Stimulated activated CD4-positive, alpha-beta T cell treated with anti-CD3 and anti-CD28 coated beads, Interleukin-12 subunit alpha, Interleukin-12 subunit beta, amount 100 ng/mL, for 24 hours (primary cell): ENCODE data around the gene NEK8.

ENCODE experiments used
- DNase-seq, 2 experiments: peaks; one replicate each; pipeline ENCODE4 v3.0.0-alpha.2; 2020; ENCODE audit warnings: low read depth in 2 of 2

The NEK8 gene

DNA sequence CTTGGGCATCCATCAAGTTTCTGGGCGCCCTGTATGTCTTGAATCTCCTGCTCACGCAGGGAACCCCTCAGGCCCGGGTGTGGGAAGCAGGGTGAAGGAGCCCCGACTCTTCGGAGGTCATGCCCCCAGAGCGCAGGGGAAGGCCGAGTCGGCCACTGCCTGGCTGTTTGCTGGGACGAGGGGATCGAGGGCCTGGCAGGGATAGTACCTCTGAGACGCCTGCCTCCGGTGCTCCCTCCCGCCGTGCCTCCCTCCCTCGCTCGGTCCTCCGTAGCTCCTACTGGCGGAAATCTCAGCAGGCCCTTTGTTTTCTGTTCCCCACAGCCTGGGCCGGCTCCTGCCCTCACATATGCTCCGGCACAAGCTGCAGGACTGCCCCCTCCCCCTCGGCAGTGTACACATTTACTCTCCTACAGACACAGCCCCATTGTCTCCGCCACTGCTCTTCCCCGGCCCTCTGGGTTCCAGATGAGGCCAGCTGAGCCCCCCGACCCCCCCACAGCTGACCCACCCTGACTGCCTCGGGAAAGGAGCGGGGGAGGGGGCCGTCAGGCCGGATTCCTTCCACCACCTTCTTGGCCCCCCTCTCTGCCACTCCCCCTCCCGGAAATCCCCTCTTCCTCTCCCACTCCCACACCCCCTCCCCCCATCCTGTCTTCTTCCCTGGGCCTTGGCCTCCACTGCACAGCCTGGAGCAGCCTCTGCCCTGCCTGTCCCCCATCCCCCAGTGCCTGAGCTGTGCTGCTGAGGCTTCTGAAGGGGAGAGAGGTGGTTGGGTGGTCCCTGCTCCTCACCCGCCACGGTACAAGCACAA is 16.6 kb downstream of the NEK8 start:
- DNase-seq: no peak

DNA sequence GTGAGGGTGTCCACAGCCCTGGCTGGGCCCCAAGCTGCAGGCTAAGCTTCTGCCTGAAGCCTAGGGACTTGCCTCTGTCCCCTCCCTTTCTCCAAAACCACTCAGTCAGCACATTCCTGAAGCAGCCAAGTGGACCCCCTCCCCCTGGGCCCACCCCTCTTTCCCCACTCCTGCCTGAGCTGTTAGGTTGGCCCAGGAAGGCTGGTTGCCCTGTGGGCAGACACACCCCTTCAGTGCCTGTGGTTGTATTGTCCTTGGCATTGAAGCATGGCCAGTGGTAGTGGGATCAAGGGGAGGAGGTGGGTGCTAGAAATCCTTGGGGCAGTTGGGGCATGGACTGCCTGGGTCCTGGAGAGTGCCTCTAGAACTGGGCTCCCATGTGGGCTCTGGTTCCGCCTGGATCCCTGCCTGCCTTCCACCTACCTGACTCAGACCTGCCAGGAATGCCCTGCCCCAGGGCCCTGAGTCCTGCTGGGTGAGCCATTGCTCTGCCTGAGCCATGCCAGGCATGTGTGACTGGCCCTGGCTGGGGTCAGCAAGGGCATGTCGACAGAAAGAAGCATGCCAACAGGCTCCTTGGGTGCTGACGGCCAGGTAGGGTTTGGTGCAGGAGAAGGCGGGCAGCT is 17.3 kb downstream of the NEK8 start:
- DNase-seq: no peak

DNA sequence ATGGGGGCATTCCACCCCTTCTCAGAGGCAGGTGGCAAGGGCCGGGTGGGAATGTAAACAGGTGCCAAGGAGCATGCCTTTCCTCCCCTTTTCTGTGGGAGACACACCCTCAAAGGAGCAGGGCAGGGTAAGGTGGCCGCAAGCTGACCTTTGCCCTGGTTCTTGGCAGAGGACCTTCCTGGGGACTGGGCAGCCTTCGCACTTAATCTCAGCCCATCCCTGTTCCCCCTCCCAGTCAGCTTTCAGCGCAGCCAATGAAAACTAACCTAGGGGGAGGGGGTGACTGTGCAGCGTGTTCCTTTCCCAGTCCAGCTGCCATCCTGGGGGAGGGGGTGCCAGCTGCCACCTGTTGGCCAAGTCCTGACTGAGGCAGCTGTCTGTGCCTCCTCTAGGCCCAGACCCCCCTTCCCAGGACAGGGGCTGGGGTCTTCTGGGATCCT is 18.0 kb downstream of the NEK8 start:
- no peak for DNase-seq

DNA sequence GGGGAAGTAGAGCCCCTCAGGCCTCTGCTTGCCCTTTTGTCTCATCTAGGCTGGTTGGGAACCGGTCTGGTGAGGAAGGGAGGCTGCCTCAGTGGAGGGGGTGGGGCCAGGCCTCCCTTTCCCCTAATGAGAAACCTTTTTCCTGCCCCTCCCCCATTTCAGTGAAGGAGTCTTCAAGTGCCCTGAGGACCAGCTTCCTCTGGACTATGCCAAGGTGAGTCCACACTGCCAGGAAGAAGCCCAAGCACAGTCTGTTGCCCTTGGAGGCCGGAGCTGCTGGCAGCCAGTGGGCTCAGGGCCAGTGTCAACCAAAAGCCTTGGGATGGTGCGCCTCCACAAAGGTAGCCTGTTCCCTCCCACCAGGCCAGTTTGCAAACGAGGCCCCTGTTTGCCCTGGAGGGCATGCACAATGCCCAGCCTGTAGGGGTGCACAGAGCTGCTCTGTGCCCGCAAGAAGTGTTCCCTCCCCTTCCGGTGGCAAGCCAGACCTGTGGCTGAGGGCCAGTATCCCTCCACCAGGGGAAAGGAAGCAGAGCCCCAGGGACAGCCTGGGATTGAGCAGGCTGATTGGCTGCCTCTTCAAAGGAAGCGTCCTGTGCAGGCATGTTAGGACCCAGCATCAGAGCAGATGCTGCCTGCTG is 18.6 kb downstream of the NEK8 start:
- no peak for DNase-seq

DNA sequence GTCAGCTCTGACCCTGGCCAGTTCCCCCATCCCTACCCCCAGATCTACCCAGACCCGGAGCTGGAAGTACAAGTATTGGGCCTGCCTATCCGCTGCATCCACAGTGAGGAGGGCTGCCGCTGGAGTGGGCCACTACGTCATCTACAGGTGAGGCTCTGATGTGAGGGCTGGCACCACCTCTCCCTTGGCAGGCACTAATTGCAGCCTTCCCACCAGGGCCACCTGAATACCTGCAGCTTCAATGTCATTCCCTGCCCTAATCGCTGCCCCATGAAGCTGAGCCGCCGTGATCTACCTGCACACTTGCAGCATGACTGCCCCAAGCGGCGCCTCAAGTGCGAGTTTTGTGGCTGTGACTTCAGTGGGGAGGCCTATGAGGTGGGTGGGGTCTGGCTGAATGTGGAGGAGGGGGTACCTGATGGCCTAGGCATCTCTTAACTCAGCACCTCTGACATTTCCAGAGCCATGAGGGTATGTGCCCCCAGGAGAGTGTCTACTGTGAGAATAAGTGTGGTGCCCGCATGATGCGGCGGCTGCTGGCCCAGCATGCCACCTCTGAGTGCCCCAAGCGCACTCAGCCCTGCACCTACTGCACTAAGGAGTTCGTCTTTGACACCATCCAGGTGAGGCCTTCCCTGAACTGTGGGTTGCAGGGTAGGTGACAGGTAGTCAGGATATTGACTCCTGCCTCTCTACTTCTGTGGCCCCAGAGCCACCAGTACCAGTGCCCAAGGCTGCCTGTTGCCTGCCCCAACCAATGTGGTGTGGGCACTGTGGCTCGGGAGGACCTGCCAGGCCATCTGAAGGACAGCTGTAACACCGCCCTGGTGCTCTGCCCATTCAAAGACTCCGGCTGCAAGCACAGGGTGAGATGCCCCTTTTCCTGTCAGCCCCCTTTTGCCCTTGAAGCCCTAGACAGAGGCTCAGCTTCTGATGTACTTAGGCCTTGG is 19.5 kb downstream of the NEK8 start:
- no peak for DNase-seq

DNA sequence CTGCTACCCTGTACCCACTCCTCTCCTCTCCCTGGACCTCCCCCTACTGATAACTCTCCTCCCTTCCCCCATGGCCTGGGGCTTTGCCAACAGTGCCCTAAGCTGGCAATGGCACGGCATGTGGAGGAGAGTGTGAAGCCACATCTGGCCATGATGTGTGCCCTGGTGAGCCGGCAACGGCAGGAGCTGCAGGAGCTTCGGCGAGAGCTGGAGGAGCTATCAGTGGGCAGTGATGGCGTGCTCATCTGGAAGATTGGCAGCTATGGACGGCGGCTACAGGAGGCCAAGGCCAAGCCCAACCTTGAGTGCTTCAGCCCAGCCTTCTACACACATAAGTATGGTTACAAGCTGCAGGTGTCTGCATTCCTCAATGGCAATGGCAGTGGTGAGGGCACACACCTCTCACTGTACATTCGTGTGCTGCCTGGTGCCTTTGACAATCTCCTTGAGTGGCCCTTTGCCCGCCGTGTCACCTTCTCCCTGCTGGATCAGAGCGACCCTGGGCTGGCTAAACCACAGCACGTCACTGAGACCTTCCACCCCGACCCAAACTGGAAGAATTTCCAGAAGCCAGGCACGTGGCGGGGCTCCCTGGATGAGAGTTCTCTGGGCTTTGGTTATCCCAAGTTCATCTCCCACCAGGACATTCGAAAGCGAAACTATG is 20.4 kb downstream of the NEK8 start:
- DNase-seq: no peak

DNA sequence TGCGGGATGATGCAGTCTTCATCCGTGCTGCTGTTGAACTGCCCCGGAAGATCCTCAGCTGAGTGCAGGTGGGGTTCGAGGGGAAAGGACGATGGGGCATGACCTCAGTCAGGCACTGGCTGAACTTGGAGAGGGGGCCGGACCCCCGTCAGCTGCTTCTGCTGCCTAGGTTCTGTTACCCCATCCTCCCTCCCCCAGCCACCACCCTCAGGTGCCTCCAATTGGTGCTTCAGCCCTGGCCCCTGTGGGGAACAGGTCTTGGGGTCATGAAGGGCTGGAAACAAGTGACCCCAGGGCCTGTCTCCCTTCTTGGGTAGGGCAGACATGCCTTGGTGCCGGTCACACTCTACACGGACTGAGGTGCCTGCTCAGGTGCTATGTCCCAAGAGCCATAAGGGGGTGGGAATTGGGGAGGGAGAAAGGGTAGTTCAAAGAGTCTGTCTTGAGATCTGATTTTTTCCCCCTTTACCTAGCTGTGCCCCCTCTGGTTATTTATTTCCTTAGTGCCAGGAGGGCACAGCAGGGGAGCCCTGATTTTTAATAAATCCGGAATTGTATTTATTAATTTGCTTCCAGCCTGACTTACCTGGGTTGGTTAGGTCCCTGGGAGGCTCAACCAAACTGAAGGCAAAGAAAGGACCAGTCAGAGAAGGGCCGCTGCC is 21.1 kb downstream of the NEK8 start:
- no peak for DNase-seq

DNA sequence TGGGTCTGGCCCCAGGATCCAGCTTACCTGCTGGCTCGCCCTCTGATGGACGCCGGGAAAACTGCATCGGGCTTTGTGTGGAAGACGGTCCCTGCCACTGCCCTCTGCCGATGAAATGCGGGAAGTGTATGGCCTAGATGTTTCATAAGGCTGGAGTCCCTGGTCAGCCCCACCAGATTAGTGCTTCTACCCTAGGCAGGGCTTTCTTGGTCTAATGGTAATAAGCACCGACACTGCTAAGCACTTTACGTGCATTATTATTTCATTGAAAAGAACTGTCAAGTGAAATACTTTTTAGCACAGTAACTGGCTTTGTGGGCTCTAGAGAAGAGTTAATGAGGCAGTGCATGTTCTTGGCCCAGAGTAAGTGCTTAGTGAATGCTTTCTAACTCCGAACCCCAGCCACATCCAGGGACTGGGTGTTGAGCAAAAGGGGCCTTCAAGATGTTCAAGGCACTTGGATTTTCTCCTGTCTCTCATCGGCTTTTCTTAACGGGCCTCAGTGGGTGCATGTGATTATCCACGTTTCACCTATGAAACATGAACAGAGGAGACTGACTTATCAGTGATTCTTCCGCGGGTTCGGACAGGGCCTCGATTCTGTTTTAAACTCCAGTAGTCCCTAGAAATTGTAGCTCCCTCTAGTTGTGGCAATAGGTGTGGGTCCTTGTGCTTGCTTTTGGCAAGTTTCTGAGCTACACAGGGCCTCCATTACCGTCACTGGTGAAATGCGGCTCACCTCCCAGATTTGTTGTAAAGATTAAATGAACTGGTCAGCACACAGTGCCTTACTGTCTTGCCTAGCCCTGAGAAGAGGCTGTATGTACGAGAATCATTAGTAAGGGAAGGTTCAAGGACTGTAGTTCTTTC is 21.8 kb downstream of the NEK8 start:
- DNase-seq: peak; percentile 76 to 89

DNA sequence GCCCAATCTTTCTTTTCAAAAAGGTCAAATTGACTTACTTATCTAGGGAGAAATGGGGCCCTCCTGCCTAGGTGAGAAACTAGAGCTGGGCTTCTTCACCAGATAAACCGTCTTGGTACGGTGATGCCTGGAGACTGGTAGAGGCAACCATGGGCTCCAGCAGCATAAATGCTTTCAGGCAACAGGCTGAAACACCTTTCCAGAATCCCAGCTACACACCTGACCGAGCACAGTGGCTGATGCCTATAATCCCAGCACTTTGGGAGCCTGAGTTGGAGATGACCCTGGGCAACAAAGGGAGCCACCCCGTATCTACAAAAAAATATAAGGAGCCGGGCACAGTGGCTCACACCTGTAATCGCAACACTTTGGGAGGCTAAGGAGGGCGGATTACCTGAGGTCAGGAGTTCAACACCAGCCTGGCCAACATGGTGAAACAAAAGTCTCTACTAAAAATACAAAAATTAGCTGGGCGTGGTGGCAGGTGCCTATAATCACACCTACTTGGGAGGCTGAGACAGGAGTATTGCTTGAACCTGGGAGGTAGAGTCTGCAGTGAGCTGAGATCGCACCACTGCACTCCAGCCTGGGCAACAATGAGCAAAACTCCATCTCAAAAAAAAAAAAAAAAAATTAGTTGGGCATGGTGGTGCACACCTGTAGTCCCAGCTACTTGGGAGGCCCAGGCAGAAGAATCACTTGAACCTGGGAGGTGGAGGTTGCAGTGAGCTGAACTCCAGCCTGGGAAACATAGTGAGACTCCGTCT is 23.2 kb downstream of the NEK8 start:
- no peak for DNase-seq

DNA sequence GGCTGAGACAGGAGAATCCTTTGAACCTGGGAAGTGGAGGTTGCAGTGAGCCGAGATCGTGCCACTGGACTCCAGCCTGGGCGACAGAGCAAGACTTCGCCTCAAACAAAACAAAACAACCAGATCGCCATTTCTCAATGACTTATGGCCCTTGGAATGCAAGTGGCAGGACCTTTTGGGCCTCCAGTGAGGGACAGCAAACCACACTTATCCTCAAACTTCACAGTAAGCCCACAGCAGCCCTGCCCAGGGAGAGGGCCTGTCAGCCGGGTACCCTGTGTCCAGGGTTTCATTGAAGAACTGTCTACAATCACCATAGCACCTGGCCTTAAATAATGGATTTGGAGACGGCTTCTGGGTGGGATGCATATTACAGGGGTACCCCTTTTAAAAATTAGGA is 26.9 kb downstream of the NEK8 start:
- no peak for DNase-seq

DNA sequence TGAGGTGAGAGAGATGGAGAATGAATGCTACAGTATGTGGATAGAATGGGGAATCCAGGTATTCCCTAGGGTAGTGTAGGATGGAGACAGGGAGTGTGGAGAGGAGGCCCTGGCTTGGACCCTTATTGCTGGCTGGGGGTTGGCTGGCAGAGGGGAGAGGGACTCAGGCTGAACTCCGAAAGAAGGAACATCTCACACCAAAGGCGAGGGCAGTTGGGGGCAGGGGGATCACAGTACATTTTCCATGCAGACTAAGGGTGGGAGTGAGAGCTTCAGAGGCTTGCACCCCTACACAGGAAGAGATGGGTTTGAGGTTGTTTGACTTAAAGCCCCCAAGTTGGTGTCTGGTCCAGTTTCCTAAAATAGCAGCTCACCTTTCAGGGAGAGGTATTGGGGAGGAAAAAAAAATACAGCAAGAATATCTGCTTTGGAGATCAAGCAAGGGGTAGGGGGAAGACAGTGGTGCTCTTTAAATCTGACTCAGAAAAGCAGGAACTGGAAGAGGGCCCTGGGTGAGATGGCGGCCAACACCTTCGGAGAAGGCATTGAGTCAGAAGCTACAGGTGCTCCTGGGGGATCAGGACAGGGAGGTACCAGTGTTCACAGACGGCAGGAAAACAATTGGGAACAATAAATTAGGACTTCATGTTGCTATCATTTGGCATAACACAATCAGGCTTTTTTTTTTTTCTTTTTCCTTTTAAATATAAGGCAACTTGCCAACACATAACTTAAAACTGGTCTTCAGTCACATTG is 27.6 kb downstream of the NEK8 start:
- DNase-seq: no peak

DNA sequence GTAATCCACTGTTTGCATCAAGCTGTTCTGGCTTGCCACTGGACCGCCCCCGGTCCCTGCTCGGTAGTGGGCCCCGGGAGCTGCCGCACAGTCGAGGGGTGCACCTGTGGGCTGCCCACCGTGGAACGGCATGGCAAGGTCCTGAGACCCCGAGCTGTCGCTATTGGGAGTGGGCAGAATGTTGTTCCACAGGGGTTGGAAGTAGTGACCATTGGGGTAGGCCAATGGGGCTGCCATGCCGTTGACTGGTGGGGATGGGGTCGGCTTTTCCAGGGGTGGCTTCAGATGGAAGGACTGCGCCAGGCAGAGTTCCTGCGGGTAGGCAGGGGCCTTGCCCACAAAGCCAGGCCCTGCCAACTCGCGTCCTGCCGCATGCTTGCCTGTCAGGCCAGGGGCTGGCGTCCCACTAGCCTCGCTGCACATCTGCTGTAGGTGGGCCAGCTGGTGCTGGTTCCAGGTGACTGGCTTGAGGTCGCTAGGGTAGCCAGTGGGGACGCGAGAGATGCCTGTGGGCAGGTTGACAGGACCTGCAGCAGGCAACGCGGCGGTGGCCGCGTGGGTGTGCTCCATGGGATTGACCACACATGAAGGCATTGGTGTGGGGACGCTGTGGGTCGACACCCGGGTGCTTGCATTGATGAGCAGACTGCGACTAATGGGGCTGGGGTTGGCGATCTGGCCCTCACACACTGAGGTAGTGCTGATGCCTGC is 30.0 kb downstream of the NEK8 start:
- no peak for DNase-seq

DNA sequence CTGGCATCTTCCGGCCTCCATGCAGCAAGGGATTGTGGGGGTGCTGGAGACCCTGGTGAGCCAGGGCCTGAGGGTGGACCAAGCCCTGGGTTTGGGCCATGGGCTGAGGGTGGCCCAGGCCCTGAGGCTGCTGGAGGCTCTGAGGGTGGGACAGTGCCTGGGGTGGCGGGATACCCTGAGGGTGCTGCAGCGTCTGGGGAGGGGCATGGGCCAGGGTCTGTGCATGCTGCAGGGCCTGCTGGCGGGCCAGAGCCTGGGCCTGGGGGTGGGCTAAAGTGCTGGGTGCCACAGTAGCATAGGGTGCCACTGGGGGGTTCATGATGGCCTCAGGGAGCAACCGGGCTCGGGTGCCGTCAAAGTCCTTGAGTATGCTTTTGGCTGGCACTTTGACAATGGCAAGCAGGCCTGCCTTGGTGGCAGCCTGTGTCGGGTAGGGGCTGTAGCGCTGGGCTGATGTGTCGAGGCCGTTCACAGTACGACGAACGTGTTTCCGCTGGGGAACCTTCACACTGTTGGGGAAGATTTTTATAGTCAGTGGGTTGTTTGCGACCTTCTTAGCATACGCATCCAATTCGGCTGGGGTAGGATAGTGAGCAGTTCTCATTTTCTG is 30.8 kb downstream of the NEK8 start:
- DNase-seq: no peak

DNA sequence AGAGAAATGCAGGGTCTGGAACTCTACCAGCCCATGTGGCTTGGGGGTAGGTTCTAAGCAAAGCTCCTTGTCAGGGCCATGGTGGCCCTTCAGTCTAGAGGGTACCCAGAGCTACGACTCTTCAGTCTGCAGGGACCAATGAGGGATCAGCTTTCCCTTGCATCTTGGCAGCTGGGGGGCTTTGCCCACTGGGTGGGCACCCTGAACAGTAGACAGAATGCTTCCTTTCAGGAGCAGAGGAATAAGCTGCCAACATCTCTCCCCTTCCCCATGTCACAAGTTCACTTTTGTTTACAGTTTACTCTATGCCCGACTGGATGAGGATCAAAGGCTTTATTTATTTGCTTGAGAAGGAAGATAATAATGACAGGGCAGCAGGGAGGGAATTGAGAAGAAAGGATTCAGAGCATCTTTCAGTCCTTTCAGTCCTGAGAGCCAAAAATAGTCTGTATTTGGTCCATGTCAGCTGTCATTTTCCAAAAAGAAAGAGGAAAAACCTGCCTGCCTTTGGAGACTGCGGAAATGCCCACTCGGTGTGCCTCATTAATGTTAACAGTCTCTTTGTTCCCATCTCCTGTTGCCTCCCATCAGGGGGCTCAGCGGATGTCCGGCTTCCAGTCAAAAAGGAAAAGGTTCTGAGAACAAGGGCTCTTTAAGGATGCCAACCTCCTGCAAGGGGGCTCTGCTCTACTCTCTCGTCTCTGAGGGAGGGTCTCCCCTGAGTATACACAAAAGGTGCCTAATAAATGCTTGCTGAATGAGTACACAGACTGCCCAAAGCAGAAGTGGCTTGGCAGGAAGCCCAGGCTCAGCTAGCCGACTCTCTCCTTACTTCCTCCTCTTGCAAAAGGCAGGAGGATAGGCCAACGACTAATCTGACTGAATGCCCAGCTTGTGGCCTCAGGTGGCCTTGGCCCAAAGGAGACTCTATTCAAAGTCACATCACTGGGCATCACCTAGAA is 32.3 kb downstream of the NEK8 start:
- DNase-seq: no peak

DNA sequence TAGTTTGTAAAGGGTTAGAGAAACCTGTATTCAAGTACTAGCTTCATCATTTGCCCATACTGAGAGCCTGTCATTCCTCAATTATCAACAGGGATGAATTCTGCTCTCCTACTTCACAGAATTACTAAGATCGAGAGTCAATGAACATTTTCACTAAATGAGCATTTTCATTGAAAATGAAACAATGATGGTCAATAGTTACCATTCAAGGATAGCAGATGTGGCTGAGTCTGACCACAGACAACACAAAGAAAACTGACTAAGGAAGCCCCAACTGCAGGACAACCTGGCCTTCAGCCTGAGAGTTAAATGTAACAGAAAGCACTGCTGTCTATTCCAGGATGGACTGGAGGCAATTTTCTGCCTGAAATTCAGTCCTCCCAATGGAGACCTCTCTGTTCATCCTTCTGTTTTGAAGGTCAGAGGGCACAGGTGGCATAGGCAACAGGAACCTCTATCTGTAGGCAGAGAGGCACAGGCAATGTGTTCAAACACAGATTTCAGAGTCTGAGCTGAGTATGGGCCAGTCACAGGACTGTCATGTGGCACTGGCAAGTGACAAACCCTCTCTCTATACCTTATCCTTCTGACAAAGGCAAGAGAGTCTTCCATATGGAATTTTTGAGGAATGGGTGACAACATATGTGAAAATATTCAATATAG is 34.7 kb downstream of the NEK8 start:
- DNase-seq: no peak
